HepG2 (cell line): ENCODE measurements around the gene TANGO2. TPM values are rescaled to one million over a fixed set of nuclear protein-coding genes. Genes with fewer than 3 reads are reported as not detected.

Experiments used
- ATAC-seq: fragments of 200-7000 bp; cut with Tn5 transposase; 3 replicates; pipeline ENCODE4 v1.9.1; 2020; ENCODE audit warnings: mild to moderate bottlenecking, moderate library complexity
- BruUV-seq: library from RNA; stranded (reverse); fragments of 400-500 nt; replicated peaks from 2 replicates; lab custom pipeline; 2021; lab: Mats Ljungman, UMichigan
- CTCF ChIA-PET: fragments of 300-600 bp; formaldehyde crosslinking; extraction: SDS; loops from one replicate; lab custom pipeline; 2021; ENCODE audit warnings: low total read pairs, inconsistent platforms, low intra/inter-chr PET ratio; lab: Yijun Ruan, JAX
- POLR2A ChIA-PET: fragments of 350-600 bp; sonication (Branson Sonifier 250); formaldehyde crosslinking; loops from one replicate; lab custom pipeline; 2020; ENCODE audit warnings: antibody characterized with exemption, inconsistent platforms; lab: Yijun Ruan, JAX
- DNase-seq: peaks from one replicate; pipeline ENCODE4 v3.0.0-alpha.2; 2015; ENCODE audit warnings: low spot score
- FAIRE-seq: peaks from 3 replicates; lab custom pipeline; 2011; peaks lifted over from hg19 to GRCh38; lab: Jason Lieb, UNC
- H2AFZ ChIP-seq: one replicate; pipeline ENCODE4 v1.6.1; 2011; ENCODE audit warnings: low read length, inconsistent platforms
- H3K27ac ChIP-seq: fragments of 300-600 bp; 3 replicates; pipeline ENCODE4 v1.8.0; 2011; ENCODE audit warnings: mixed run types, mild to moderate bottlenecking, mixed read lengths, low read length, inconsistent platforms; ENCODE audit not compliant: insufficient read depth; ENCODE audit errors: extremely low read length
- H3K27me3 ChIP-seq, 2 experiments: fragments of 200-600 bp in 1 of 2; 2 replicates in 1 of 2; 3 replicates in 1 of 2; pipeline versions ENCODE4 v1.6.0 to v1.8.0; 2011; ENCODE audit warnings: low read length in 2 of 2, mild to moderate bottlenecking in 2 of 2, moderate library complexity in 2 of 2, inconsistent platforms in 1 of 2; ENCODE audit not compliant: insufficient read depth in 2 of 2, control insufficient read depth in 1 of 2
- H3K36me3 ChIP-seq, 2 experiments: fragments of 200-600 bp in 1 of 2; replicated peaks in 1 of 2; 2 replicates in 1 of 2; 3 replicates in 1 of 2; pipeline versions ENCODE4 v1.5.1 to v1.8.0; 2011; ENCODE audit warnings: low read length in 2 of 2, inconsistent platforms in 1 of 2; ENCODE audit not compliant: insufficient read depth in 2 of 2, control insufficient read depth in 1 of 2
- H3K4me1 ChIP-seq: 2 replicates; pipeline ENCODE4 v1.5.1; 2012; ENCODE audit warnings: low read length, inconsistent platforms; ENCODE audit not compliant: insufficient read depth
- H3K4me2 ChIP-seq: 2 replicates; pipeline ENCODE4 v1.6.0; 2011; ENCODE audit warnings: low read depth, low read length, inconsistent platforms
- H3K4me3 ChIP-seq, 3 experiments: fragments of 200-600 bp in 1 of 3; sonication (generic), shearing (Covaris generic) in 1 of 3; replicated peaks in 1 of 3; 2 replicates each; pipeline ENCODE4 v1.5.1; 2011 to 2016; ENCODE audit warnings: low read length in 3 of 3, inconsistent platforms in 2 of 3, low read depth in 2 of 3, mild to moderate bottlenecking in 2 of 3, control low read depth in 1 of 3, mixed read lengths in 1 of 3; ENCODE audit not compliant: insufficient read depth in 1 of 3
- H3K79me2 ChIP-seq: one replicate; pipeline ENCODE4 v1.6.1; 2011; ENCODE audit warnings: low read length, inconsistent platforms; ENCODE audit not compliant: insufficient read depth
- H3K9ac ChIP-seq: 2 replicates; pipeline ENCODE4 v1.6.0; 2011; ENCODE audit warnings: mild to moderate bottlenecking, low read depth, low read length, inconsistent platforms; ENCODE audit not compliant: insufficient read depth
- H3K9me3 ChIP-seq: 2 replicates; pipeline ENCODE4 v1.5.1; 2012; ENCODE audit warnings: mild to moderate bottlenecking, low read length
- H4K20me1 ChIP-seq: 2 replicates; pipeline ENCODE4 v1.6.0; 2011; ENCODE audit warnings: inconsistent platforms, mild to moderate bottlenecking, low read length, moderate library complexity; ENCODE audit not compliant: insufficient read depth
- CBX2 ChIP-seq, 2 experiments: fragments of 200-600 bp in 1 of 2; sonication (generic); formaldehyde crosslinking in 1 of 2; IDR thresholded peaks; 2 replicates each; pipeline versions ENCODE4 v1.7.0 to v1.8.1; 2018 to 2022; ENCODE audit warnings: low read depth in 2 of 2, low read length in 1 of 2, mild to moderate bottlenecking in 1 of 2, missing genetic modification reagents in 1 of 2
- CHCHD3 ChIP-seq: sonication (generic); formaldehyde crosslinking; IDR thresholded peaks from 2 replicates; pipeline ENCODE4 v1.8.0; 2022; ENCODE audit warnings: mild to moderate bottlenecking, missing genetic modification reagents, moderate library complexity
- DR1 ChIP-seq: sonication (generic); formaldehyde crosslinking; IDR thresholded peaks from 2 replicates; pipeline ENCODE4 v1.8.0; 2021; ENCODE audit warnings: mild to moderate bottlenecking, missing genetic modification reagents, inconsistent platforms
- DZIP1 ChIP-seq: sonication (generic); formaldehyde crosslinking; IDR thresholded peaks from 2 replicates; pipeline ENCODE4 v1.5.0; 2020; ENCODE audit warnings: mild to moderate bottlenecking, missing genetic modification reagents
- EEA1 ChIP-seq: sonication (generic); formaldehyde crosslinking; IDR thresholded peaks from 2 replicates; pipeline ENCODE4 v1.5.1; 2020; ENCODE audit warnings: mild to moderate bottlenecking, missing genetic modification reagents, borderline replicate concordance
- MBNL3 ChIP-seq: fragments of 250-450 bp; sonication (Bioruptor Pico); conservative IDR thresholded peaks from 2 replicates; pipeline ENCODE4 v1.8.0; 2022; ENCODE audit warnings: mild to moderate bottlenecking, inconsistent platforms
- NKX3-1 ChIP-seq: sonication (generic); formaldehyde crosslinking; IDR thresholded peaks from 2 replicates; pipeline ENCODE4 v1.5.0; 2020; ENCODE audit warnings: missing genetic modification reagents
- PHF20 ChIP-seq: sonication (generic); formaldehyde crosslinking; IDR thresholded peaks from 2 replicates; pipeline ENCODE4 v1.5.0; 2020; ENCODE audit warnings: mild to moderate bottlenecking, missing genetic modification reagents
- PTBP1 ChIP-seq: fragments of 200-400 bp; formaldehyde crosslinking; IDR thresholded peaks from 2 replicates; pipeline ENCODE4 v1.6.1; 2018; ENCODE audit warnings: low read length, low read depth; ENCODE audit not compliant: poor library complexity, severe bottlenecking
- SIX4 ChIP-seq: sonication (generic); formaldehyde crosslinking; IDR thresholded peaks from 2 replicates; pipeline ENCODE4 v1.4.0; 2020; ENCODE audit warnings: missing genetic modification reagents
- TFAP4 ChIP-seq: sonication (generic); IDR thresholded peaks from 2 replicates; pipeline ENCODE4 v1.6.1; 2016; ENCODE audit warnings: low read depth, borderline replicate concordance
- TFDP1 ChIP-seq: IDR thresholded peaks from 2 replicates; pipeline ENCODE4 v1.6.1; 2016; ENCODE audit warnings: missing compliant biosample characterization, missing genetic modification reagents, borderline replicate concordance
- TIGD3 ChIP-seq: sonication (generic); formaldehyde crosslinking; IDR thresholded peaks from 2 replicates; pipeline ENCODE4 v1.5.1; 2020; ENCODE audit warnings: mild to moderate bottlenecking, missing genetic modification reagents, borderline replicate concordance
- ZNF337 ChIP-seq: sonication (generic); formaldehyde crosslinking; IDR thresholded peaks from 2 replicates; pipeline ENCODE4 v1.5.1; 2020; ENCODE audit warnings: missing genetic modification reagents, low read depth, mild to moderate bottlenecking, borderline replicate concordance
- ZNF460 ChIP-seq: sonication (generic); formaldehyde crosslinking; IDR thresholded peaks from 2 replicates; pipeline ENCODE4 v1.5.1; 2020; ENCODE audit warnings: missing genetic modification reagents, mild to moderate bottlenecking, borderline replicate concordance
- ZNF549 ChIP-seq: sonication (generic); formaldehyde crosslinking; IDR thresholded peaks from 2 replicates; pipeline ENCODE4 v1.5.0; 2020; ENCODE audit warnings: missing genetic modification reagents
- WGBS: methylation state at CpG from one replicate; pipeline ENCODE4 v1.1.6; 2017; ENCODE audit warnings: low lambda C conversion rate; 5-methylcytosine and 5-hydroxymethylcytosine counted together
- in situ Hi-C: cut with HindIII; loops from 2 replicates; pipeline ENCODE4 v1.10.0; 2017; ENCODE audit warnings: low pct_unique_long_range_greater_than_20kb; ENCODE audit not compliant: extremely low pct_ligation_motif_present
- intact Hi-C: fragments of 100-400 bp; cut with micrococcal nuclease; formaldehyde crosslinking; loops from one replicate; pipeline ENCODE4 v1.10.0; 2022; ENCODE audit not compliant: unreplicated experiment
- polyA plus RNA-seq, 8 experiments: library from polyadenylated mRNA; depleted of rRNA in 3 of 8; stranded (reverse) in 7 of 8; unstranded in 1 of 8; fragments of >200 nt; fragmentation: Illumina TruSeq in 4 of 8; extraction: Trizol in 4 of 8; gene quantifications; 2 replicates each; pipeline versions ENCODE4 v1.2.1 to v1.2.3, GENCODE V29; 2011 to 2016; ENCODE audit warnings: low read depth in 4 of 8, missing spikeins in 1 of 8, mixed read lengths in 1 of 8; ENCODE audit not compliant: insufficient read depth in 1 of 8
- total RNA-seq, 5 experiments: library from RNA; depleted of rRNA; stranded (reverse); fragments of >200 nt; fragmentation: Illumina TruSeq; extraction: Trizol; gene quantifications; 2 replicates each; pipeline ENCODE4 v1.2.3, GENCODE V29; 2016; ENCODE audit warnings: low read depth in 1 of 5

The TANGO2 gene
- total and polyA plus RNA-seq, 2 of the 13 experiments (the other 11 are each of a cell fraction or from before 2014, with no cell fraction given), result 12.9 to 14.8 TPM

- ATAC-seq (no peak), FAIRE-seq (no peak), DNase-seq (no peak)
- WGBS, result 98% methylated on average over 9 of the region's 9 CpGs
- no TSS peak for BruUV-seq
- Histone ChIP-seq H3K27ac (no peak overlapping the region), H3K36me3 (peaks cover 71 to 98% of the 10 kb centered on the region in 2 experiments), H3K27me3 (no peaks in the 10 kb centered on the region), H2AFZ (no peak overlapping the region), H3K79me2 (peaks cover 12% of the 10 kb centered on the region), H3K9ac (no peak overlapping the region), H3K9me3 (no peaks in the 10 kb centered on the region), H4K20me1 (no peaks in the 10 kb centered on the region), H3K4me2 (no peak overlapping the region), H3K4me1 (no peaks in the 10 kb centered on the region), H3K4me3 (no peak overlapping the region)
- in situ Hi-C loops (no loop called here), intact Hi-C loops (no loop called here)
- POLR2A ChIA-PET, result interaction anchor here (1.4 kb wide), 1 partner anchor 10 kb away, joined by 5 read pairs; no protein-coding TSS in a partner anchor
- no peak for TF ChIP-seq MBNL3 (CRISPR knock-in tag)
- TF ChIP-seq NKX3-1 (CRISPR knock-in tag), result no peak
- TF ChIP-seq PHF20, result no peak
- no peak for TF ChIP-seq CHCHD3
- no peak for TF ChIP-seq TFAP4
- no peak for TF ChIP-seq CBX2 (IDR thresholded peaks at IDR 0.05; ENCODE audit: low read depth, low read length)
- no peak for TF ChIP-seq CBX2 (CRISPR knock-in tag; IDR thresholded peaks at IDR 0.05; ENCODE audit: low read depth)
- no peak for TF ChIP-seq ZNF337
- TF ChIP-seq ZNF549 (CRISPR knock-in tag), result no peak
- TF ChIP-seq TFDP1 (CRISPR knock-in tag), result no peak
- TF ChIP-seq ZNF460 (CRISPR knock-in tag), result no peak
- no peak for TF ChIP-seq PTBP1
- no peak for TF ChIP-seq DR1 (CRISPR knock-in tag)
- no peak for TF ChIP-seq SIX4 (CRISPR knock-in tag)
- no peak for TF ChIP-seq TIGD3 (CRISPR knock-in tag)
- TF ChIP-seq EEA1, result no peak
- TF ChIP-seq DZIP1 (CRISPR knock-in tag), result no peak
- CTCF ChIA-PET, result no interaction called here
These were observed 69.9 kb downstream of the TANGO2 start for GRCh38 chr22:20090730-20091240.
